GM18508 (cell line): ENCODE results near the gene EGFLAM.
"Not testable (repeated sequence)": the region's sequence is repeated elsewhere in the genome, so short reads cannot be mapped to it uniquely, and the experiment has no call there.

Experiments
- ATAC-seq: cut with Tn5 transposase; IDR thresholded peaks from one replicate; pipeline ENCODE4 v1.9.1; 2021; ENCODE audit warnings: moderate number of reproducible peaks; ENCODE audit not compliant: insufficient read depth, unreplicated experiment

The EGFLAM gene

GRCh38 chr5:38408446-38409198 lies 150.3 kb downstream of the EGFLAM start:
- ATAC-seq, result no peak

DNA sequence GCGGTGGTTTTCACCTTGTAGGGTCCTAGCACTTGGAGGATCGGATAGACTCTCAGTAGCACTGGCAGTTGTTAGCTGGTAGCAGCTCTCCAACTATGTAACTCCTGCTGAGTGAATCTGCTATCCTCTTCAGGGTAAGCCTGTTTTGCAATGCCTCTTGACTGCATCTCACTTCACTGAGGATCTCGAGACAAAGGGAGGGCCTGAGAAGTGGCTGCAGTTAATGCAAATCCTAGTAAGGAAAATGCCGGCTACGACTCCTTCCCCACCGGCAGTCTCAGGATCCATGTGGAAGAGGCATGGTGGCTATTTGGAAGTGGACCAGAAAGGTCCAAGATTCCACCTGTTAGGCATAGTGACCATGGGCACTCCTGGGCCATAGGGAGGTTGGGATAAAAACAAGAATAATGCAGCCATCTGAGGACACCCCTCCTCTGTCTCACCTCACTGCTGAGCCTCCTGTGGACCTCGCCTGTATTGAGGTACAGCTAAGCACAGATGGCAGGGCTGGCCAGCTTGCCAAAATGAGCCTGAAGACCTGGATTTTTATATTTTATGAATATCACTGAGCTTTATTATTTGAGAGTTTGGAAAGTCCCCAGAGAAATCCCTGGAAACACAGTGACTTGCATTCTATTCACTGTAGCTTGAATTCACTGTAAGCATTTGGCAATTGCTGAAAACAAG lies 152.1 kb downstream of the EGFLAM start:
- ATAC-seq, result no peak

DNA sequence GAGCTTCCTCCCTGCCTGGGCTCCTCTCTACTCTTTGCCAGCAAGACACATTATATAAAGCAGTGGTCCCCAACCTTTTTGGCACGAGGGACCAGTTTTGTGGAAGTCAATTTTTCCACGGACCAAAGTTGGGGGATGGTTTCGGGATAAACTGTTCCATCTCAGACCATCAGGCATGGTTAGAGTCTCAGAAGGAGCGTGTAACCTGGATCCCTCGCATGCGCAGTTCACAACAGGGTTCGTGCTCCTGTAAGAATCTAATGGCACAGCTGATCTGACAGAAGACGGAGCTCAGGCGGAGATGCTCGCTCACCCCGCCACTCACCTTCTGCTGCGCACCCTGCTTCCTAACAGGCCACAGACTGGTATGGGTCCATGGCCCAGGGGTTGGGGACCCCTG lies 155.3 kb downstream of the EGFLAM start:
- no peak for ATAC-seq

DNA sequence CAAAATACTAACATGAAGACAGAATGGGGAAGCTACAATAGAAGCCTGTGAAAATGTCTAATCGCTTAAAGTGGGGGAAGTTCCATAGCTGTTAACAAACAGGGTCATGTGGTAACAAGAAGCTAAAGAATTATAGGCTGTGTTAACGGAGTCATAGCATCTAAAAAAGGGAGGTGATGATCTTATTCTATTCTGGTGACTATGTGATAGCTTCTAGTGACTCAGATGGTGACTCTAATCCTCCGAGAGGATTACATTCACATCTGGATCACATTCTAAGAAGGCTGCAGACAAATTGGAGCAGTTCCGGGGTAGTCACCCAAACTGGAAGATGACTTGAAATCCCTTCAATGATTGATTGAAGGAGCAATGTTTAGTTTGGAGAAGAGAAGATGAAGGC lies 156.0 kb downstream of the EGFLAM start:
- ATAC-seq, result no peak

DNA sequence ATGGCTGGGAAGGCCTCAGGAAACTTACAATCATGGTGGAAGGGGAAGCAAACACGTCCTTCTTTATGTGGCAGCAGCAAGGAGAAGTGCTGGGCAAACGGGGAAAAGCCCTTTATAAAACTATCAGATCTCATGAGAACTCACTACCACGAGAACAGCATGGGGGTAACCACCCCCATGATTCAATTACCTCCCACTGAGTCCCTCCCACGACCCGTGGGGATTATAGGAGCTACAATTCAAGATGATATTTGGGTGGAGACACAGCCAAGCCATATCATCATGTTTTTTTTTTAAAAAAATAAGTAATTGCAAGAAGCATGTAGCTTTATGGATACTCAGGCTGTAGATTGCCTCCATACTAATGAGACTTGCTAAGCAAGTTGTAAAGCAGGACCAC lies 157.4 kb downstream of the EGFLAM start:
- not testable (repeated sequence) for ATAC-seq

GRCh38 chr5:38417658-38418017 lies 159.3 kb downstream of the EGFLAM start:
- ATAC-seq, result no peak

GRCh38 chr5:38420246-38420645 lies 161.9 kb downstream of the EGFLAM start:
- ATAC-seq, result no peak

DNA sequence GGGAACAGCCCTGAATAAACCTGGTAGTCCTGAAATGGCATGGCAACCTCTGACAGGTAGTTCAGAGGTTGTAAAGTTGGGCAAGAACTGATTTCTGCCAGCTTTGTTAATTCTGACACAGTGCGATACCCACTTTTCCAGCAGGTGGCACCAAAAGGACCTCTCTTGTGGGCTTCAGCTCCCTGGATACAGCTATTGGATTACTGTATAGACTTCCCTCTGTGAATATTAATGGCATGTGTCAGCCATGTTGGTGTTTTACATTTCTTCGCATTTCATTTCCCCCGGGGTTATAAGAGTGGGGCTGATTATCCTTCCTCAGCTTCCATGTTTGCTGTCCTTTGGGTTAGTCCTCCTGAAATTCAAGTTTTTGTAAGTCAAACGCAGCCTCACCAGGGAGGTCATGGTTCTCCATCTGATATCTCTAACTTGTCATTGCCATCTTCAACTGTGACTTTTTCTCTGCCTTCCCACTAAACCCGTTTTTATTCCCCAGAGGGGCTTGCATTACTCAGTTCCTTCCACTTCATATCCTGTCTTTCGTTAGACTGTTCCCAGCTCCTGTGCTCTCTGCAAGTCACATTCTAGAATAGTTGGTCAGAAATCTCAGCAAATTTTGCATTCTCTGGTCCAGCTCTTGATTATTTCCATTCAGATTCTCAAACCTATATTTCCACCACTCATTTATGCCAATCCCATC lies 162.5 kb downstream of the EGFLAM start:
- no peak for ATAC-seq

DNA sequence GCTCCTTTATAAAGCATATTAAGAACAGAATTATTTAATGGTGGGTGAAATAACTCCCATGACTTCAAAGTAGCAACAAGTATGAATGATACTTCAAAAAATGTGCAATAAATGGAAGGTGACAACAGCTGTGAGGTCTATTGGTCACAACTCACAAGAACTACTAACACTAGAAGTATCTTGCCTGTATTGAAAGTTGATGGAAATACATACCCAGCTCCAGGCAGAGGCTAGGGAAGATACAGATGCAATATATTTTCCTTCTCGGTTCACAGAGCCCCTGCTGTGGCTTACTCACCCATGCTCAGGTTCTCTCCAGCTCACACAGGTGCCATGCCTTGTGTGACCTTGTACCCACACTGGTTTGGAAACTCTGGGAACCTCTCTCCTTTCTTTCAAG lies 164.3 kb downstream of the EGFLAM start:
- ATAC-seq, result no peak

DNA sequence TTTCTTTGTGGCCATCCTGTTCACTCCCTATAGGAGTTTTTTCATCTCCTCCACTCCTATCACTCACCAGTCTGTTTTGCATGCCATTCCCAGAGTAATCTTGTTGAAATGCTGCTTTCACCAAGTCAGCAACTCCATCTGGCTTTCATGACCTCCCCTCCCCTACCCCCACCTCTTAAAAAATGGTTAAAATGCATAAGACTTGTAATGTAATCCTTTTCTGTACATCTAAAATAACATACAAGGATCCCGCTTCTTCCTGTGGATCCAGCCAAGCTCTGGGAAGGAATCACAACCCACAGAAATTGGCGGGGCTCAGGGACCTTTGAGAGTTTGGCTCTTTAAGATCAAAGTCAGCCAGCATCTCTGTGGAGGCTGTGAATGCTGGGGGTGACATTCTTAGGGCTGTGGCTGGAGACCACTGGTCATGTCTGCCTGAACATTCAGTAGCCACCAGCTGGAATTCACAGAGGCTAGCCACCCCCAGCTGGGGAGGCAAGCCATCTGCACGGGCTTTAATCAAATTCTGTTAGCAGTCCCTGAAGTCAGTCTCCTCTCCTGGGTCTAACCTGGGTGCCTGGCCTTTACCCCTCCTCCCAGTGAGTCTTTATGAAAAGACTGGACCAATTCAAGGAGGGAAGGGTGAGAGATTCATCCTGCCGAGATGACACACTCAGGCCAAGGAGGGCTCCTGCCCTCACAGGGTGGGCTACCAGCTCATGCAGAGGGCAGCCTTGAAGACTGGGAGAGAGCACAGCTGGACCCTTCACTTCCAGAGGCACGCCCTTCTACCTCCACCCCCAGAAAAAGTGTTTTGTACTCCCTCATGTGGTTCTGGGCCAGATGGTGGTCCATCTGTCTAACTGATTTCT lies 165.2 kb downstream of the EGFLAM start:
- no peak for ATAC-seq

DNA sequence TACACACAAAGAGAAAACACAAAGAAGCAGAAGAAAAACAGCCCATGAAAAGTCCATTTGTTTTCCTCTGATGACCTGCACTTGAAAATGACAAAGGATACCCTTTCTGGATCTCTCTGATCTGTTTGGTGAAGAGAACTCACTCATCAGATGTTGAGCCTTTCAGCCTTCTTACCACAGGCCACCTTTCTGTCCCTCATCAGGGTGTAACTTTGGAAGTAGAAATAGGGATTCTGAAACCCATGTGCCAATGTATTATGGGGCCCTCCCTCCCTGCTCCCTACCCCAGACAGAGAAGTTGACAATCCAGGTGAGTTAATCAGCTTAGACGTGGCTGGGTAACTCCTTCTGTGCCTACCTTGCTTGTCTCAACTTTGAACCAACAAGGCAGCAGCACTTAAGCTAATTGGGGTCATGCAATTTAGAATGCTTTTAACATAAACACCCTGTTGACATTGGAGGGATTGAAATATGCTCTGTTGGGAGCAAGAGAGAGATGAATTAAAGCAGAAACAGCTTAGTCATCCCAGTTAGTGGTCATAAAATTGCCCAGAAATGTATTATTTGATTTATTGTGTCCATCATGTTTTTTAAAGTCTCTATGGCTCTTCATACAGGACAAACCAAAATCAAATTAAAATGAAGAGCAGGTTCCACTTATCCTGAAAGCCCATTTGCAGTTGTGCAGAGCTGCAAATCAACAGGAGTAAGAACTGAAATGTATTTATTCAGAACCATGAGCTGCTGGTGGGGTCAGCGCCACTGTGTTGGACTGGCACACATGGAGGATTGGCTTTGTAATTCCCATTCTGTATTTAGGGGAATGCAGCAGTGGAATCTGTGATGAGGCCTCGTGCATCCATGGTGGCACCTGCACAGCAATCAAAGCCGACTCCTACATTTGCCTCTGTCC lies 166.0 kb downstream of the EGFLAM start:
- no peak for ATAC-seq

DNA sequence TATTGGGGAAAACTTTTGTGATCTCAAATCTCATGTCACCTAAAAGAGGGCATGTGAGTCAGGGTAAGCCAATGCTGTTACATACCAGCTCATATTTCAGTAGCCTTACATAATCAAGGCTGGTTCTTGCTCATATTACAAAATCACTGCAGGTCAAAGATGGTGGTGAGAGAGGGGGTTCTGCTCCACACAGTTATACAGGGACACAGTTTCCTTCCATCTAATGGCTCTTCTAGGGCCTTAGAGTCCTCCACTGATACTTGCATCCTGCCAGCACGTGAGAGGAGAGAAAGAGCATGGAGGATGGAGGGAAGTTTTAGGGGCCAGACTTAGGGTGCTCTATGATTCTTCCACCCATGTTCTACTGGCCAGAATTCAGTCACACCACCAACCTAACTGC lies 168.1 kb downstream of the EGFLAM start:
- ATAC-seq, result no peak

DNA sequence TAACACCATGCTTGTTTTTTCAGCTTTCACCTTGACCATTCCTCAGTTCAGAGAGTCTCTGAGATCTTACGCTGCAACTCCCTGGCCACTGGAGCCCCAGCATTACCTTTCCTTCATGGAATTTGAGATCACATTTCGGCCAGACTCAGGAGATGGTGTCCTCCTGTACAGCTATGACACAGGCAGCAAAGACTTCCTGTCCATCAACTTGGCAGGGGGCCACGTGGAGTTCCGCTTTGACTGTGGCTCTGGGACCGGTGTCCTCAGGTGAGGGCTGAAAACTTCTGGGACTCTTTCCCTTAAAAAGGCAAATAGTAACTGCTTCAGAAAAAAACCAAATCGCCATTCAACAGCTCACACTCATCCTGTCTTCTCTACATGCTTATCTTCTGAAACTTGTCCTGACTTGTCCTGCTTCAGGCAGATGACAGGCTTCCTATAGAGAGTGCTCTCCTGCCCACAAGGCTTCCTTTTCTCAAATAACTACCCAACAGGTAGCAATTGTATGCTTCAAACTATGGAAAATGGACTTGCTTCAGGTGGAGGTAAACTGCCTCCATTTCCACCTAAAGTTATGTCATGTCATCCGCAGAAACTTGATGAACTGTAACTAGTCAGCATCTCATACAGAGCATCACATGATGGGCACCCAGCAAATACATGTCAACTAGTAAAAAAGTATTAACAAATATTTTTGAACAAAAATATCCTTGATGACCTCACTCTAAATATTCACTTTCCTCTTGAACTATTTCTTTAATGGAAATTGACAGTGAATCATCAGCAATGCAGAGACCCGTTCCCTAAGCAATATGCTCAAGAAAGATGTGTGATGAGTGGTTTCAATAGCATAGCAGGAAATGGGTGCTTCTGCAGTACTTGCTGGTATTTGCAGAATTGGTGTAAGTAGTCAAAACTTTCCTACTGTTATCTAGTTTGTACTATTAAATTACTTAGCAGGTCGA lies 168.9 kb downstream of the EGFLAM start:
- no peak for ATAC-seq

DNA sequence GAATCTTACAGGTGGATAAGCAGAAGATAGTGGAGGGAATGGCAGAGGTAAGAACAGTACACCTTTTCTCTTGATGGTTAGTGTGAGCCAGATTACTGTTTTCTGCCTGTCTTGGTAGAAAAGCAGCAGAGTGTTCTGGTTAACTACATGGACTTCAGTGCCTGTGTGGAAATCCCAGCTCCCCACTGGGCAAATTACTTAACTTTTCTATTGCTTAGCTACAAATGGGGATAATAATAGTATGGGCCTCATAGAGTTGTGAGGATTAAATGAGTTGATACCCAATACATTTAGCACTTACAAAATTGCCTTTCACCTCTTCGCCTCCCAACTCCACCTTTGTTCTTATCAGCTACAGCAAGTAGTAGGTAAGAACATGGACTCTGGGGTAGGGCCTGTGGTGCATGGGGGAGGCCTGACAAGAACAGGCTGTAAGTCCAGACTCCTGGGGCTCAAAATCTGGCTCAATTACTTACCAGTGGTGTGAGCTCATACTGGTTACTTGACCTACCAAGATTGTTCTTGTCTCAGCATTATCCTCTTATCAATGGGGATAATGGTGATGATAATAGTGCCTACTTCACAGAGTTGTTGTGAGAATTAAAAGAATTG lies 173.0 kb downstream of the EGFLAM start:
- no peak for ATAC-seq

- ATAC-seq, result no peak
Measured at GRCh38 chr5:38433160-38433861, 175.0 kb downstream of the EGFLAM start.

- ATAC-seq, result no peak
Measured at GRCh38 chr5:38434966-38435705, 176.8 kb downstream of the EGFLAM start.

GRCh38 chr5:38438757-38439156 lies 180.4 kb downstream of the EGFLAM start:
- no peak for ATAC-seq
